NCI-H1694 treated with DMSO at 0.1 percent for 48 hours (cell line): ENCODE data around the gene ELFN1.

Experiments used
- DNase-seq: peaks from one replicate; lab custom pipeline; 2025; lab: John Stamatoyannopoulos, UW

The ELFN1 gene

GRCh38 chr7:1741751-1742554 is 71.9 kb downstream of the ELFN1 start:
- no peak for DNase-seq

GRCh38 chr7:1742555-1743303 is 72.7 kb downstream of the ELFN1 start:
- peak; percentile 57 for DNase-seq

- no peak for DNase-seq
These were observed 73.6 kb downstream of the ELFN1 start for GRCh38 chr7:1743481-1744230.

GRCh38 chr7:1744296-1745017 is 74.4 kb downstream of the ELFN1 start:
- DNase-seq: no peak

GRCh38 chr7:1745018-1745532 is 75.0 kb downstream of the ELFN1 start:
- no peak for DNase-seq

- no peak for DNase-seq
These were observed 75.8 kb downstream of the ELFN1 start for GRCh38 chr7:1745576-1746490.

GRCh38 chr7:1746491-1746975 is 76.5 kb downstream of the ELFN1 start:
- no peak for DNase-seq

- no peak for DNase-seq
These were observed 77.1 kb downstream of the ELFN1 start for GRCh38 chr7:1747004-1747801.

- DNase-seq: no peak
These were observed 78.2 kb downstream of the ELFN1 start for GRCh38 chr7:1748076-1748838.

GRCh38 chr7:1748839-1749173 is 78.7 kb downstream of the ELFN1 start:
- DNase-seq: no peak

- no peak for DNase-seq
These were observed 79.3 kb downstream of the ELFN1 start for GRCh38 chr7:1749351-1749863.

- DNase-seq: no peak
These were observed 79.9 kb downstream of the ELFN1 start for GRCh38 chr7:1749864-1750466.

- no peak for DNase-seq
These were observed 80.5 kb downstream of the ELFN1 start for GRCh38 chr7:1750541-1751021.

GRCh38 chr7:1752111-1752510 is 82.0 kb downstream of the ELFN1 start:
- DNase-seq: no peak

- no peak for DNase-seq
These were observed 82.9 kb downstream of the ELFN1 start for GRCh38 chr7:1752771-1753563.

GRCh38 chr7:1753564-1753867 is 83.4 kb downstream of the ELFN1 start:
- DNase-seq: no peak

GRCh38 chr7:1754345-1754908 is 84.3 kb downstream of the ELFN1 start:
- DNase-seq: no peak
